PC-9 (cell line): Measurements from ENCODE around the gene EML6.

ENCODE experiments used
- CTCF ChIP-seq: fragments of 200-600 bp; sonication (generic); conservative IDR thresholded peaks from 2 replicates; pipeline ENCODE4 v1.6.1; 2017; ENCODE audit warnings: mixed run types, antibody characterized with exemption, mild to moderate bottlenecking, moderate library complexity
- EZH2 ChIP-seq: fragments of 200-600 bp; sonication (generic); IDR thresholded peaks from 2 replicates; pipeline ENCODE4 v1.8.0; 2017; ENCODE audit warnings: antibody characterized with exemption, low read depth

GRCh38 chr2:55011831-55012671, 288.6 kb downstream of the EML6 start:
- TF ChIP-seq CTCF (no peak), EZH2 (no peak)
